ENCODE measurements around the gene CEMP1.

- TF ChIP-seq, protein P1, sequence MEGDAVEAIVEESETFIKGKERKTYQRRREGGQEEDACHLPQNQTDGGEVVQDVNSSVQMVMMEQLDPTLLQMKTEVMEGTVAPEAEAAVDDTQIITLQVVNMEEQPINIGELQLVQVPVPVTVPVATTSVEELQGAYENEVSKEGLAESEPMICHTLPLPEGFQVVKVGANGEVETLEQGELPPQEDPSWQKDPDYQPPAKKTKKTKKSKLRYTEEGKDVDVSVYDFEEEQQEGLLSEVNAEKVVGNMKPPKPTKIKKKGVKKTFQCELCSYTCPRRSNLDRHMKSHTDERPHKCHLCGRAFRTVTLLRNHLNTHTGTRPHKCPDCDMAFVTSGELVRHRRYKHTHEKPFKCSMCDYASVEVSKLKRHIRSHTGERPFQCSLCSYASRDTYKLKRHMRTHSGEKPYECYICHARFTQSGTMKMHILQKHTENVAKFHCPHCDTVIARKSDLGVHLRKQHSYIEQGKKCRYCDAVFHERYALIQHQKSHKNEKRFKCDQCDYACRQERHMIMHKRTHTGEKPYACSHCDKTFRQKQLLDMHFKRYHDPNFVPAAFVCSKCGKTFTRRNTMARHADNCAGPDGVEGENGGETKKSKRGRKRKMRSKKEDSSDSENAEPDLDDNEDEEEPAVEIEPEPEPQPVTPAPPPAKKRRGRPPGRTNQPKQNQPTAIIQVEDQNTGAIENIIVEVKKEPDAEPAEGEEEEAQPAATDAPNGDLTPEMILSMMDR (IDR thresholded peaks at IDR 0.05 in 2 of 3, conservative IDR thresholded peaks at IDR 0.05 in 1 of 3; ENCODE audit: control insufficient read depth in 2 of 3, extremely low read depth in 1 of 3, insufficient read depth in 1 of 3, low read depth in 3 of 3, low read length in 3 of 3), result no peak
- TF ChIP-seq SP1 (IDR thresholded peaks at IDR 0.05; ENCODE audit: low read depth, low read length), result no peak
- TF ChIP-seq CEBPB (IDR thresholded peaks at IDR 0.05; ENCODE audit: borderline replicate concordance in 1 of 2, low read depth in 2 of 2, low read length in 2 of 2), result no peak
- no peak for TF ChIP-seq YBX1 (IDR thresholded peaks at IDR 0.05)
- TF ChIP-seq ELK1 (IDR thresholded peaks at IDR 0.05; ENCODE audit: low read depth, low read length), result no peak
- no peak for TF ChIP-seq ATF3 (IDR thresholded peaks at IDR 0.05; ENCODE audit: borderline replicate concordance, extremely low read depth, low read depth, low read length)
- TF ChIP-seq ZNF274 (IDR thresholded peaks at IDR 0.05; ENCODE audit: insufficient read depth, insufficient read length), result no peak
- TF ChIP-seq IKZF1 (conservative IDR thresholded peaks at IDR 0.05), result no peak
- no peak for TF ChIP-seq RBBP5 (conservative IDR thresholded peaks at IDR 0.05)
- TF ChIP-seq RAD21 (IDR thresholded peaks at IDR 0.05; ENCODE audit: insufficient read depth, low read depth, low read length), result no peak
- TF ChIP-seq POLR2A (IDR thresholded peaks at IDR 0.05; ENCODE audit: low read depth, low read length), result no peak
- no peak for TF ChIP-seq ZSCAN29 (IDR thresholded peaks at IDR 0.05)
These were observed 36.2 kb downstream of the CEMP1 start for GRCh38 chr16:2495041-2495440.
